NB4 (cell line): ENCODE data around the gene IRF1.

Source experiments
- MYC ChIP-seq: IDR thresholded peaks from 2 replicates; pipeline ENCODE4 v1.6.1; 2011; ENCODE audit warnings: low read depth, low read length
- POLR2A ChIP-seq: IDR thresholded peaks from 2 replicates; pipeline ENCODE4 v1.6.1; 2011; ENCODE audit warnings: mild to moderate bottlenecking; ENCODE audit not compliant: insufficient read length; ENCODE audit errors: extremely low read depth
- TF ChIP-seq, protein P1 (sequence below): IDR thresholded peaks from one replicate; pipeline ENCODE4 v1.5.1; 2012; ENCODE audit warnings: low read depth, low read length
- TF ChIP-seq, protein P2 (sequence below): IDR thresholded peaks from 2 replicates; pipeline ENCODE4 v1.6.1; 2011; ENCODE audit warnings: low read depth, low read length

DNA sequence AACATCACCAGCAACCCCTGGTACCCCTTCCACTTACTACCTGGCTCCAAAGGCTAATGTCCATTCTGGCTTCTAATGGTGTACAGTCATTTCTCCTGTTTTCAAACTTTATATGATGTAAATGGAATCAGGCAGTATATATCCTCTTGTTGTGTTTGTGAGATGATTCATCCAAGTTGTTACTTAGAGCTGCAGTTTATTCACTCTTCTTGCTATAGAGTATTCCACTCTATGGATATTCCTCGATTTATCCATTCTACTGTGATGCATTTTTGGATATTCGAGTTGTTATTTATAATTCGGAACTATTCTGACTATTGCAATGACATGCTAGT lies 32.4 kb downstream of the IRF1 start:
- TF ChIP-seq, protein P1, sequence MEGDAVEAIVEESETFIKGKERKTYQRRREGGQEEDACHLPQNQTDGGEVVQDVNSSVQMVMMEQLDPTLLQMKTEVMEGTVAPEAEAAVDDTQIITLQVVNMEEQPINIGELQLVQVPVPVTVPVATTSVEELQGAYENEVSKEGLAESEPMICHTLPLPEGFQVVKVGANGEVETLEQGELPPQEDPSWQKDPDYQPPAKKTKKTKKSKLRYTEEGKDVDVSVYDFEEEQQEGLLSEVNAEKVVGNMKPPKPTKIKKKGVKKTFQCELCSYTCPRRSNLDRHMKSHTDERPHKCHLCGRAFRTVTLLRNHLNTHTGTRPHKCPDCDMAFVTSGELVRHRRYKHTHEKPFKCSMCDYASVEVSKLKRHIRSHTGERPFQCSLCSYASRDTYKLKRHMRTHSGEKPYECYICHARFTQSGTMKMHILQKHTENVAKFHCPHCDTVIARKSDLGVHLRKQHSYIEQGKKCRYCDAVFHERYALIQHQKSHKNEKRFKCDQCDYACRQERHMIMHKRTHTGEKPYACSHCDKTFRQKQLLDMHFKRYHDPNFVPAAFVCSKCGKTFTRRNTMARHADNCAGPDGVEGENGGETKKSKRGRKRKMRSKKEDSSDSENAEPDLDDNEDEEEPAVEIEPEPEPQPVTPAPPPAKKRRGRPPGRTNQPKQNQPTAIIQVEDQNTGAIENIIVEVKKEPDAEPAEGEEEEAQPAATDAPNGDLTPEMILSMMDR: no peak
- TF ChIP-seq POLR2A (no peak), MYC (no peak)
- TF ChIP-seq, protein P2, sequence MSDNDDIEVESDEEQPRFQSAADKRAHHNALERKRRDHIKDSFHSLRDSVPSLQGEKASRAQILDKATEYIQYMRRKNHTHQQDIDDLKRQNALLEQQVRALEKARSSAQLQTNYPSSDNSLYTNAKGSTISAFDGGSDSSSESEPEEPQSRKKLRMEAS: no peak
